GM13976 (cell line): ENCODE data around the gene BHLHA15.
"Not testable (repeated sequence)": the region's sequence is repeated elsewhere in the genome, so short reads cannot be mapped to it uniquely, and the experiment has no call there.

Experiments
- DNase-seq: peaks from one replicate; pipeline ENCODE4 v3.0.0; 2012; ENCODE audit warnings: low spot score
- in situ Hi-C: fragments of 300-500 bp; cut with MboI; formaldehyde crosslinking; loops from one replicate; pipeline ENCODE4 v1.12.0; 2022; ENCODE audit warnings: low sequenced_read_pairs, mixed read lengths, inconsistent platforms; ENCODE audit not compliant: unreplicated experiment
- TF ChIP-seq, protein P1 (sequence below): IDR thresholded peaks from 2 replicates; pipeline ENCODE4 v1.5.1; 2012; ENCODE audit warnings: borderline replicate concordance, mild to moderate bottlenecking; ENCODE audit not compliant: insufficient read depth; ENCODE audit errors: extremely low read depth, missing control alignments, control extremely low read depth

Gene BHLHA15

GRCh38 chr7:98214811-98215321 is 3.6 kb downstream of the BHLHA15 start:
- no peak for DNase-seq
- TF ChIP-seq, protein P1, sequence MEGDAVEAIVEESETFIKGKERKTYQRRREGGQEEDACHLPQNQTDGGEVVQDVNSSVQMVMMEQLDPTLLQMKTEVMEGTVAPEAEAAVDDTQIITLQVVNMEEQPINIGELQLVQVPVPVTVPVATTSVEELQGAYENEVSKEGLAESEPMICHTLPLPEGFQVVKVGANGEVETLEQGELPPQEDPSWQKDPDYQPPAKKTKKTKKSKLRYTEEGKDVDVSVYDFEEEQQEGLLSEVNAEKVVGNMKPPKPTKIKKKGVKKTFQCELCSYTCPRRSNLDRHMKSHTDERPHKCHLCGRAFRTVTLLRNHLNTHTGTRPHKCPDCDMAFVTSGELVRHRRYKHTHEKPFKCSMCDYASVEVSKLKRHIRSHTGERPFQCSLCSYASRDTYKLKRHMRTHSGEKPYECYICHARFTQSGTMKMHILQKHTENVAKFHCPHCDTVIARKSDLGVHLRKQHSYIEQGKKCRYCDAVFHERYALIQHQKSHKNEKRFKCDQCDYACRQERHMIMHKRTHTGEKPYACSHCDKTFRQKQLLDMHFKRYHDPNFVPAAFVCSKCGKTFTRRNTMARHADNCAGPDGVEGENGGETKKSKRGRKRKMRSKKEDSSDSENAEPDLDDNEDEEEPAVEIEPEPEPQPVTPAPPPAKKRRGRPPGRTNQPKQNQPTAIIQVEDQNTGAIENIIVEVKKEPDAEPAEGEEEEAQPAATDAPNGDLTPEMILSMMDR = no peak
- in situ Hi-C loops = no loop called here

DNA sequence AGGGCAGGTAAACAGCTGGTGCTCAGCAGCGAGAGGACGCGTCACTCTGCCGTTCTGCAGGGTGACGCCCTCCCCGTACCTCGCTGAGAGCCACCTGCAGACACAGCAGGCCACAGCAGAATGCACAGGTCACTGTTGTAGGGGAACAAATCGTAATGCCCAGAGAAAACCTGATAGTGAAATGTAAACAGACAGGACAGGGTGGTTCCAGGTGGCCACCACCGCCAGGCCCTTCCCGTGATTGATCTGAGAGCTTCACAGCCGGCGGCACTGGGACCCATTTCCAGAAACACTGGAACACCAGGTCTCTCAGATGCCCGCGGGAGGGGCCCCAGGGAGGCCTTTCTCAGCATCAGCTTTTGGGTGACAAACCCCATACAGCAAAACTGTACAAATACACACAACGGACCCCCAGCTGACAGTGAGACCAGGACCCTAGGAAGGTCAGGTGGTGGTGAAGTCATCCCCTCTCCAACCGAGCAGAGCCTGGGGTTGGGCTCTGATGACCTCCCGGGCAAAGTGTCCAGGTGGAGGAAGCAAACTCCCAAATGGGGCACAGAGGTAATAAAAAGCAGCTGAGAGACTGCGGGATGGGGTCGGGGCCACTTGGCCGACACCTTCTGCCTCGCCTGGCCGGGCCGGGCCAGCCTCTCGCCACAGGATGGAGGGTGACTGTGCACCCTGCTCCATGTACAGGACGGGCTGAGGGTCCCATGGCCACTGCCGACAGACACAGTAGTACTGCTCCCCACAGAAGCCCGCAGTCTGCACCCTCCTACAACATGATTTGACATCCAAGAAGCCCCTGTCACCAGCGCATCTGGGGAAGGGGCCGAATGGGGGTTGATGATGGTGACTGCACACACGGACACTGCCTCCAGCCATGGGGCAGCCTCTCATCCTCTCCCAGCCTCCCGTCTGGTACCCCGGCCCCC is 4.6 kb downstream of the BHLHA15 start:
- in situ Hi-C loops = no loop called here
- TF ChIP-seq, protein P1 = no peak
- no peak for DNase-seq

DNA sequence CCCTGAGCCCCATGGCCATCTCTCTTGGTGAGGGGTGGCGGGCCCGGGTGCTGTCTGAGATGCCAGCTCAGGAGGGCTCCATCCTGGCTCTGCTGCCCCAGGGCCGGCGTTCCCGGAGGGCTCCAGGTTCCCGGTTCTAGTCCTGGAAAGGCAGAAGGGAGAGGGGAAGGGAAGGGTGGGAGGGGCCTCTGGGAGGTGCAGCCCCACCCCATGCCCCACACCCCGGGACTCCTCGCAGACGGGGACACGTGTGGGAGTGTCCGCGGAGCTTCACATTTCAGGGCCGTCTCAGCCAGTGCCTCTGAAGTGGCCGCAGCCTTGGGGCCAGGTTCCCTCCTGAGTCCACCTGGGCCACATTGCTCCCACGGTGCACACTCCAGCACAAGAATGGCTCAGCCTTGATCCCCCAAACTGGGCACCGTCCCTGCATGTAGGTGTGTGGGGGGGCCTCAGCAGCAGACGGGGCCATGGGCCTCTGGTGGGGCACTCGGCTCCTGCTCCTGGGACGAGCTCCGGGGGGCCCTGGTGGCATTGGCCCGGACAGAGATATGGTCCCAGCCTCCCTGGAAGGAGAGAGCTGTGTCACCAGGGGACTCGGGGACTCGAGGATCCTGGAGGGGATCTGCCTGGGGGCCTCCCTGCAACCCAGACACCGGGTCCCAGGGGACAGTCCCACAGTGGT is 5.8 kb downstream of the BHLHA15 start:
- TF ChIP-seq, protein P1 = no peak
- no peak for DNase-seq
- in situ Hi-C loops = no loop called here

DNA sequence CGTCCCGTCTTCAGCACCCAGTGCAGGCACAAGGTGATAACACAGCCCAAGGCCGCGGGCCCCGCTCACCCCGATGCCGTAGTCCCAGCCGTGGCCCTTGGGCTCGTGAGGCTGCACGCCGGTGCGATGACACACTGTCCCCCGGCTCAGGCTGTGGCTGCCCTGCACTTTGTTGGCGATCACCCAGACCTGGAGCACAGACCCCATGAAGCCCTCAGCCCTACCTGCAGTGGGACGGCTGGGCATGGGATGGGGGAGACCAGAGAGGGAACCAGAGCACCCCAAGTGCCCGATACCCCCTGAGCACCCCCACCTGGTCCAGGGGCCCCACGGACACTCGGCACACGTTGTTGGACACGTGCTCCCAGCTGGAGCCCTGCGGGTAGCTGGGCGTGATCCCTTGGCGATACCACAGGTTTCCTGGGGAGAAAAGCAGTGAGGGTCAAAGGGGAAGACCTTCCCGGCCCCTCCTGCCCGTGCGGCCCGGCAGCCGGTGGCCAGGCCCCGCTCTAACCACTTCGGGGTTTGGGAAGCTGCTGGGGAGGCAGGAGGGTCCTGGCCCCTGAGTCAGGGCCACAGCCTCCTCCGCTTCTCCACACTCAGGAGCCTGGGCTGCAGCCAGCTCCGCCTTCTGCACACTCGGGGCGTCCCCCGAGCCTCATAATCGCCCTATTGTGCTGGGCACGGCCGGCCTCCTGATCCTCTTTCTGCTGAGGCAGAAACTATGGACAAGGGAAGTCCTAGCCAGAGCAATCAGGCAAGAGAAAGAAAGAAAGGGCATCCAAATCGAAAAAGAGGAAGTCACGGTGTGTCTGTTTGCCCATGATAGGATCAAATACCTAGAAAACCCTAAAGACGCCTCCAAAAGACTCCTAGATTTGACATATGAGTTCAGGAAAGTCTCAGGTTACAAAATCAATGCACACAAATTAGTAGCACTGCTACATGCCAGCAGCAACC is 6.7 kb downstream of the BHLHA15 start:
- TF ChIP-seq, protein P1 = no peak
- in situ Hi-C loops = no loop called here
- DNase-seq = no peak

GRCh38 chr7:98219382-98219781 is 8.1 kb downstream of the BHLHA15 start:
- DNase-seq, in situ Hi-C loops: not testable (repeated sequence)

DNA sequence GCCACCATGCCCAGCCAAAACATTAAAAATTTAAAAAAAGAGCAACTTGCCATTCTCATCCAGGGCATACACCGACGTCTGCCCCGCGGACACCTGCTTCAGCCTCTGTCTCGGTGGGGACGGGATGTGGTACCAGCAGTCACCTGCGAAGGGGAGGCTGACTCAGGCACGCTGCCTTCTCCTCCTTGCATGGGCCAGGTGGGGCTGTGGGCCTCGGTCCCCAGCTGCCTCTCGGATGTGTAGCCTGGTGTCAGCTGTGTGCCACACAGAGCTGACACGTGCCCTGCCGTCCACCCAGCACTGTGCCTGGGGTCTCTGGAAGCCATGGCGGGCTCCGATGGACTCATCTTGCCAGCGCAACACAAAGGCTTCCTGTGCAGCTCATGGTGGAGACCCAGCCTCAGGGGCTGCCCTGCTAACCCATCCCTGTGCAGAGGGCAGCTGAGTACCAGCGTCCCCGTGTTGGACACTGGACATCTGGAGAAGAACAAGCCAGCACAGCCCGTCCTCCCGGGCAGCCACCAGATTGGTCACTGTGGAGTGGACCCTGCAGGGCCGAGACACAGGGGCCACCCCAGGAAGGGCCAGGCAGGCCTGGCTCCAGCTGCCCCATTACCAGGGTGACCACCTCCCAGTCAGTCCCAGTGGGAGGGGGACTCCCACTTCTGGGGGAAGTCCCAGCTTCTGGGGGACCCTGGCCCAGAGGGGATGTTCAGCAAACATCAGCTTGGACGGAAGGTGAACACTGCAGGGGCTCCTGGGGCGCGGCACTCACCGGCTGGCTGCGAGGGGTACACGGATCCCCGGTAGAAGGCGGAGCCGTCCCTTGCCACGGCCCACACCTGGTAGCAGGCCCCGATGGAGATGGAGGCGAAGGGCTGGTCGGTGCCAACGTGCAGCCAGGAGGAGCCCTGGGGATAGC is 10.6 kb downstream of the BHLHA15 start:
- TF ChIP-seq, protein P1 = no peak
- in situ Hi-C loops = no loop called here
- DNase-seq = no peak
